ENCODE measurements around the gene MTCH1.
A peak's percentile ranks its signal among the peaks of the same experiment; 100 is the strongest.

Gene MTCH1

GRCh38 chr6:37032239-37032638 is 46.2 kb upstream of the MTCH1 start:
- H3K4me1 ChIP-seq (ENCODE audit: insufficient read depth, low read length, severe bottlenecking): peaks cover 14% of the 10 kb centered on the region
- H3K9me2 ChIP-seq (ENCODE audit: low read depth, low read length): no peaks in the 10 kb centered on the region
- H3K36me3 ChIP-seq (ENCODE audit: insufficient read depth, low read length): no peaks in the 10 kb centered on the region
- no peaks in the 10 kb centered on the region for H3K27me3 ChIP-seq (ENCODE audit: insufficient read depth, low read length)
- H3K4me2 ChIP-seq (ENCODE audit: low read length): no peak overlapping the region
- no peaks in the 10 kb centered on the region for H3K79me2 ChIP-seq (ENCODE audit: insufficient read depth, low read length)
- no peak overlapping the region for H3K4me3 ChIP-seq (ENCODE audit: low read depth, low read length, poor library complexity, severe bottlenecking)
- no peaks in the 10 kb centered on the region for H3F3A ChIP-seq (ENCODE audit: insufficient read depth, low read length)
- no peak overlapping the region for H3K9ac ChIP-seq (ENCODE audit: low read length)
- H3K27ac ChIP-seq (ENCODE audit: low read depth, low read length, poor library complexity, severe bottlenecking): no peak overlapping the region
- TF ChIP-seq CTCF (IDR thresholded peaks at IDR 0.05; ENCODE audit: low read length) (no peak), EZH2 (IDR thresholded peaks at IDR 0.05; ENCODE audit: borderline replicate concordance, low read length) (no peak)
- no peaks in the 10 kb centered on the region for H3K9me3 ChIP-seq (ENCODE audit: low read length)
- no peak overlapping the region for H2AFZ ChIP-seq (ENCODE audit: low read length)
- H4K20me1 ChIP-seq (ENCODE audit: insufficient read depth, low read length): no peaks in the 10 kb centered on the region

- H3K36me3 ChIP-seq (ENCODE audit: insufficient read depth, low read length): no peaks in the 10 kb centered on the region
- H3F3A ChIP-seq (ENCODE audit: insufficient read depth, low read length): no peaks in the 10 kb centered on the region
- H3K9me3 ChIP-seq (ENCODE audit: low read length): no peaks in the 10 kb centered on the region
- H2AFZ ChIP-seq (ENCODE audit: low read length): no peak overlapping the region
- H3K9ac ChIP-seq (ENCODE audit: low read length): no peak overlapping the region
- H3K9me2 ChIP-seq (ENCODE audit: low read depth, low read length): no peaks in the 10 kb centered on the region
- H3K79me2 ChIP-seq (ENCODE audit: insufficient read depth, low read length): no peaks in the 10 kb centered on the region
- H3K4me2 ChIP-seq (ENCODE audit: low read length): no peak overlapping the region
- no peaks in the 10 kb centered on the region for H3K27me3 ChIP-seq (ENCODE audit: insufficient read depth, low read length)
- peaks cover 14% of the 10 kb centered on the region for H3K4me1 ChIP-seq (ENCODE audit: insufficient read depth, low read length, severe bottlenecking)
- no peak overlapping the region for H3K27ac ChIP-seq (ENCODE audit: low read depth, low read length, poor library complexity, severe bottlenecking)
- no peaks in the 10 kb centered on the region for H4K20me1 ChIP-seq (ENCODE audit: insufficient read depth, low read length)
- H3K4me3 ChIP-seq (ENCODE audit: low read depth, low read length, poor library complexity, severe bottlenecking): no peak overlapping the region
- TF ChIP-seq CTCF (IDR thresholded peaks at IDR 0.05; ENCODE audit: low read length) (no peak), EZH2 (IDR thresholded peaks at IDR 0.05; ENCODE audit: borderline replicate concordance, low read length) (no peak)
Observed at GRCh38 chr6:37030599-37030998, 44.6 kb upstream of the MTCH1 start.

GRCh38 chr6:37029249-37029971 is 43.4 kb upstream of the MTCH1 start:
- Histone ChIP-seq H3K4me3 (ENCODE audit: low read depth, low read length, poor library complexity, severe bottlenecking) (no peak overlapping the region), H3K4me1 (ENCODE audit: insufficient read depth, low read length, severe bottlenecking) (peaks cover 8% of the 10 kb centered on the region), H3K9me3 (ENCODE audit: low read length) (no peaks in the 10 kb centered on the region), H3K36me3 (ENCODE audit: insufficient read depth, low read length) (no peaks in the 10 kb centered on the region), H2AFZ (ENCODE audit: low read length) (no peak overlapping the region), H3K79me2 (ENCODE audit: insufficient read depth, low read length) (no peaks in the 10 kb centered on the region), H4K20me1 (ENCODE audit: insufficient read depth, low read length) (no peaks in the 10 kb centered on the region), H3K4me2 (ENCODE audit: low read length) (no peak overlapping the region), H3K9me2 (ENCODE audit: low read depth, low read length) (no peaks in the 10 kb centered on the region), H3K27ac (ENCODE audit: low read depth, low read length, poor library complexity, severe bottlenecking) (no peak overlapping the region), H3F3A (ENCODE audit: insufficient read depth, low read length) (no peaks in the 10 kb centered on the region), H3K9ac (ENCODE audit: low read length) (no peak overlapping the region), H3K27me3 (ENCODE audit: insufficient read depth, low read length) (no peaks in the 10 kb centered on the region)
- TF ChIP-seq EZH2 (IDR thresholded peaks at IDR 0.05; ENCODE audit: borderline replicate concordance, low read length): no peak
- peak; percentile 78 for TF ChIP-seq CTCF (IDR thresholded peaks at IDR 0.05; ENCODE audit: low read length)

Data from OCI-LY1 (cell line).